K562 (cell line): ENCODE results near the gene MED31. TPM values are rescaled to one million over a fixed set of nuclear protein-coding genes. Genes with fewer than 3 reads are reported as not detected.

Experiments used
- HCFC1 ChIP-seq: IDR thresholded peaks from 2 replicates; pipeline ENCODE4 v1.6.1; 2012; ENCODE audit warnings: low read depth, low read length, improper control_type of control experiment
- MGA ChIP-seq: fragments of 450-650 bp; IDR thresholded peaks from 2 replicates; pipeline ENCODE4 v1.6.1; 2016; ENCODE audit warnings: mild to moderate bottlenecking, moderate library complexity
- NEUROD1 ChIP-seq: fragments of 150-350 bp; IDR thresholded peaks from 2 replicates; pipeline ENCODE4 v1.6.1; 2014; ENCODE audit warnings: borderline replicate concordance, low read length, low read depth; ENCODE audit not compliant: partially characterized antibody
- ZC3H4 ChIP-seq: sonication (generic); formaldehyde crosslinking; IDR thresholded peaks from 2 replicates; pipeline ENCODE4 v1.9.0; 2021; ENCODE audit warnings: missing genetic modification reagents, borderline replicate concordance
- ZNF395 ChIP-seq: fragments of 200-800 bp; sonication (Bioruptor generic); IDR thresholded peaks from 2 replicates; pipeline ENCODE4 v1.6.1; 2017; ENCODE audit warnings: missing genetic modification characterization, missing compliant biosample characterization
- polyA plus RNA-seq, 8 experiments: library from polyadenylated mRNA; depleted of rRNA in 4 of 8; stranded (reverse) in 5 of 8; unstranded in 3 of 8; fragments of >200 nt; fragmentation: Nextera tagmentation in 2 of 8; fragmentation: Illumina TruSeq in 1 of 8; extraction: Ambion mirVana in 2 of 8; extraction: Trizol in 1 of 8; gene quantifications; 2 replicates each; pipeline versions ENCODE4 v1.2.1 to v1.2.3, GENCODE V29; 2011 to 2014; ENCODE audit warnings: inconsistent platforms in 1 of 8, missing spikeins in 1 of 8
- total RNA-seq, 7 experiments: library from RNA; depleted of rRNA in 6 of 7; stranded (reverse); fragments of >200 nt in 6 of 7; fragmentation: Illumina TruSeq in 2 of 7; extraction: Trizol in 2 of 7; gene quantifications; 2 replicates each; pipeline versions ENCODE4 v1.2.1 to v1.2.3, GENCODE V29; 2011 to 2021; ENCODE audit warnings: low replicate concordance in 1 of 7
- TF ChIP-seq, protein P1 (sequence below): fragments of 250-450 bp; sonication (Bioruptor Pico); IDR thresholded peaks from 2 replicates; pipeline ENCODE4 v1.8.0; 2022; ENCODE audit warnings: inconsistent platforms, mild to moderate bottlenecking, moderate library complexity, borderline replicate concordance
- TF ChIP-seq, protein P2 (sequence below): fragments of 450-650 bp; IDR thresholded peaks from 2 replicates; pipeline ENCODE4 v1.6.1; 2017; ENCODE audit warnings: antibody characterized with exemption, mild to moderate bottlenecking

MED31 gene
- total and polyA plus RNA-seq, 9 of the 15 experiments (the other 6 are each of a cell fraction or from before 2014, with no cell fraction given): 6.4 to 39.9 (median 14.6) TPM

DNA sequence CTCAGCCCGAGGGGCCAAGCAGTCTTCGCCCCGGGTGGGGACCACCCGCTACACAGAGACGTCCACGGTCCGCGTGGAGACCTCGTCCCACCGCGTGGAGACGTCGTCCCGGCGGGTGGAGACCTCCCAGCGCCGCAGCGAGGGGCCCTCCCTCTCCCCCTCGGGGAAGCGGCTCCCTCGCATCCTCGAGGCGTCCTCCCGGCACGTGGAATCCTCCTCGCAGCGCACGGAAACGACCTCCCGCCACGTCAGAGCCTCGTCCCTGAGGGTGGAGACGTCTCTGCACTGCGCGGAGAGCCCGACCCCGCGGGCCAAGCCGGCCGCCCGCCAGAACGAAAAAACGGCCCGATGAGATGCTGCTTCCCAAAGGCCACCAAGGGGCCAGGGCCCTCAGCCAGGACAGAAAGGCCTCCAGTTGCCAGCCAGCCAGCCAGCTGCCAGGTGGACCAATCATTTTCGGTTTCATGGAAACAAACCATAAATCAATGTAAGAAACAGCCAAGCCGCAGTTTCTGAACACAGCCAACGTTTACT, 581 bp upstream of the MED31 start (continued):
- TF ChIP-seq, protein P1, sequence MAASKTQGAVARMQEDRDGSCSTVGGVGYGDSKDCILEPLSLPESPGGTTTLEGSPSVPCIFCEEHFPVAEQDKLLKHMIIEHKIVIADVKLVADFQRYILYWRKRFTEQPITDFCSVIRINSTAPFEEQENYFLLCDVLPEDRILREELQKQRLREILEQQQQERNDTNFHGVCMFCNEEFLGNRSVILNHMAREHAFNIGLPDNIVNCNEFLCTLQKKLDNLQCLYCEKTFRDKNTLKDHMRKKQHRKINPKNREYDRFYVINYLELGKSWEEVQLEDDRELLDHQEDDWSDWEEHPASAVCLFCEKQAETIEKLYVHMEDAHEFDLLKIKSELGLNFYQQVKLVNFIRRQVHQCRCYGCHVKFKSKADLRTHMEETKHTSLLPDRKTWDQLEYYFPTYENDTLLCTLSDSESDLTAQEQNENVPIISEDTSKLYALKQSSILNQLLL (CRISPR knock-in tag): no peak
- TF ChIP-seq ZC3H4 (no peak), ZNF395 (CRISPR knock-in tag) (0 out of 2 replicates have a peak, but pooled peaks have one; percentile 41), NEUROD1 (no peak), MGA (peak; percentile 93), HCFC1 (no peak)
- TF ChIP-seq, protein P2, sequence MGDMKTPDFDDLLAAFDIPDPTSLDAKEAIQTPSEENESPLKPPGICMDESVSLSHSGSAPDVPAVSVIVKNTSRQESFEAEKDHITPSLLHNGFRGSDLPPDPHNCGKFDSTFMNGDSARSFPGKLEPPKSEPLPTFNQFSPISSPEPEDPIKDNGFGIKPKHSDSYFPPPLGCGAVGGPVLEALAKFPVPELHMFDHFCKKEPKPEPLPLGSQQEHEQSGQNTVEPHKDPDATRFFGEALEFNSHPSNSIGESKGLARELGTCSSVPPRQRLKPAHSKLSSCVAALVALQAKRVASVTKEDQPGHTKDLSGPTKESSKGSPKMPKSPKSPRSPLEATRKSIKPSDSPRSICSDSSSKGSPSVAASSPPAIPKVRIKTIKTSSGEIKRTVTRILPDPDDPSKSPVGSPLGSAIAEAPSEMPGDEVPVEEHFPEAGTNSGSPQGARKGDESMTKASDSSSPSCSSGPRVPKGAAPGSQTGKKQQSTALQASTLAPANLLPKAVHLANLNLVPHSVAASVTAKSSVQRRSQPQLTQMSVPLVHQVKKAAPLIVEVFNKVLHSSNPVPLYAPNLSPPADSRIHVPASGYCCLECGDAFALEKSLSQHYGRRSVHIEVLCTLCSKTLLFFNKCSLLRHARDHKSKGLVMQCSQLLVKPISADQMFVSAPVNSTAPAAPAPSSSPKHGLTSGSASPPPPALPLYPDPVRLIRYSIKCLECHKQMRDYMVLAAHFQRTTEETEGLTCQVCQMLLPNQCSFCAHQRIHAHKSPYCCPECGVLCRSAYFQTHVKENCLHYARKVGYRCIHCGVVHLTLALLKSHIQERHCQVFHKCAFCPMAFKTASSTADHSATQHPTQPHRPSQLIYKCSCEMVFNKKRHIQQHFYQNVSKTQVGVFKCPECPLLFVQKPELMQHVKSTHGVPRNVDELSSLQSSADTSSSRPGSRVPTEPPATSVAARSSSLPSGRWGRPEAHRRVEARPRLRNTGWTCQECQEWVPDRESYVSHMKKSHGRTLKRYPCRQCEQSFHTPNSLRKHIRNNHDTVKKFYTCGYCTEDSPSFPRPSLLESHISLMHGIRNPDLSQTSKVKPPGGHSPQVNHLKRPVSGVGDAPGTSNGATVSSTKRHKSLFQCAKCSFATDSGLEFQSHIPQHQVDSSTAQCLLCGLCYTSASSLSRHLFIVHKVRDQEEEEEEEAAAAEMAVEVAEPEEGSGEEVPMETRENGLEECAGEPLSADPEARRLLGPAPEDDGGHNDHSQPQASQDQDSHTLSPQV: peak; percentile 55; the same call in 1 of the 2 replicates
